Measurements from ENCODE around the gene PLIN1.

PLIN1 gene

GRCh38 chr15:89632563-89633430 is 46.4 kb downstream of the PLIN1 start:
- peaks cover 58% of the 10 kb centered on the region for H3K36me3 ChIP-seq (replicated peaks)
- DNase-seq (ENCODE audit: low spot score in 2 of 2): no peak

GRCh38 chr15:89631902-89632264 is 47.3 kb downstream of the PLIN1 start:
- no peak for DNase-seq (ENCODE audit: low spot score in 2 of 2)
- no peaks in the 10 kb centered on the region for H3K4me1 ChIP-seq
- H3K36me3 ChIP-seq (replicated peaks): peaks cover 68% of the 10 kb centered on the region
- no peaks in the 10 kb centered on the region for H3K9me3 ChIP-seq
- in situ Hi-C loops (cut with MboI; ENCODE audit: low sequenced_read_pairs): no loop called here
- no peaks in the 10 kb centered on the region for H3K27me3 ChIP-seq (ENCODE audit: low read depth)
- no peak overlapping the region for H3K4me3 ChIP-seq

More at GRCh38 chr15:89632563-89633430, 46.4 kb downstream of the PLIN1 start:
- Histone ChIP-seq H3K4me3 (no peak overlapping the region), H3K27me3 (ENCODE audit: low read depth) (no peaks in the 10 kb centered on the region), H3K9me3 (no peaks in the 10 kb centered on the region), H3K4me1 (no peaks in the 10 kb centered on the region)
- in situ Hi-C loops (cut with MboI; ENCODE audit: low sequenced_read_pairs): no loop called here

- Histone ChIP-seq H3K4me3 (no peak overlapping the region), H3K4me1 (no peaks in the 10 kb centered on the region), H3K36me3 (replicated peaks) (peaks cover 74% of the 10 kb centered on the region), H3K27me3 (ENCODE audit: low read depth) (no peaks in the 10 kb centered on the region), H3K9me3 (no peaks in the 10 kb centered on the region)
- no peak for DNase-seq (ENCODE audit: low spot score in 2 of 2)
- in situ Hi-C loops (cut with MboI; ENCODE audit: low sequenced_read_pairs): no loop called here
Measured at GRCh38 chr15:89630974-89631901, 47.9 kb downstream of the PLIN1 start.

GRCh38 chr15:89630260-89630659 is 48.9 kb downstream of the PLIN1 start:
- DNase-seq (ENCODE audit: low spot score in 2 of 2): no peak
- H3K9me3 ChIP-seq: no peaks in the 10 kb centered on the region
- in situ Hi-C loops (cut with MboI; ENCODE audit: low sequenced_read_pairs): no loop called here
- no peaks in the 10 kb centered on the region for H3K27me3 ChIP-seq (ENCODE audit: low read depth)
- no peaks in the 10 kb centered on the region for H3K4me1 ChIP-seq
- no peak overlapping the region for H3K4me3 ChIP-seq
- peaks cover 84% of the 10 kb centered on the region for H3K36me3 ChIP-seq (replicated peaks)

- in situ Hi-C loops (cut with MboI; ENCODE audit: low sequenced_read_pairs): no loop called here
- H3K4me3 ChIP-seq: no peak overlapping the region
- H3K36me3 ChIP-seq (replicated peaks): peaks cover 88% of the 10 kb centered on the region
- no peaks in the 10 kb centered on the region for H3K4me1 ChIP-seq
- no peaks in the 10 kb centered on the region for H3K9me3 ChIP-seq
- no peaks in the 10 kb centered on the region for H3K27me3 ChIP-seq (ENCODE audit: low read depth)
- no peak for DNase-seq (ENCODE audit: low spot score in 2 of 2)
Measured at GRCh38 chr15:89629829-89630228, 49.3 kb downstream of the PLIN1 start.

GRCh38 chr15:89628806-89629715 is 50.1 kb downstream of the PLIN1 start:
- in situ Hi-C loops (cut with MboI; ENCODE audit: low sequenced_read_pairs): no loop called here
- Histone ChIP-seq H3K4me1 (no peaks in the 10 kb centered on the region), H3K9me3 (no peaks in the 10 kb centered on the region), H3K27me3 (ENCODE audit: low read depth) (no peaks in the 10 kb centered on the region), H3K36me3 (replicated peaks) (peaks cover 94% of the 10 kb centered on the region), H3K4me3 (no peak overlapping the region)
- no peak for DNase-seq (ENCODE audit: low spot score in 2 of 2)

- DNase-seq (ENCODE audit: low spot score in 2 of 2): no peak
- no peak overlapping the region for H3K4me3 ChIP-seq
- H3K9me3 ChIP-seq: no peaks in the 10 kb centered on the region
- in situ Hi-C loops (cut with MboI; ENCODE audit: low sequenced_read_pairs): no loop called here
- H3K4me1 ChIP-seq: no peaks in the 10 kb centered on the region
- H3K36me3 ChIP-seq (replicated peaks): peaks cover 94% of the 10 kb centered on the region
- no peaks in the 10 kb centered on the region for H3K27me3 ChIP-seq (ENCODE audit: low read depth)
Measured at GRCh38 chr15:89628301-89628700, 50.9 kb downstream of the PLIN1 start.

- DNase-seq (ENCODE audit: low spot score in 2 of 2): no peak
- Histone ChIP-seq H3K27me3 (ENCODE audit: low read depth) (no peaks in the 10 kb centered on the region), H3K4me1 (no peaks in the 10 kb centered on the region), H3K9me3 (no peaks in the 10 kb centered on the region), H3K36me3 (replicated peaks) (peaks cover 97% of the 10 kb centered on the region), H3K4me3 (no peak overlapping the region)
- in situ Hi-C loops (cut with MboI; ENCODE audit: low sequenced_read_pairs): no loop called here
Measured at GRCh38 chr15:89627256-89627970, 51.8 kb downstream of the PLIN1 start.

GRCh38 chr15:89625716-89626115 is 53.5 kb downstream of the PLIN1 start:
- in situ Hi-C loops (cut with MboI; ENCODE audit: low sequenced_read_pairs): no loop called here
- H3K27me3 ChIP-seq (ENCODE audit: low read depth): no peaks in the 10 kb centered on the region
- H3K36me3 ChIP-seq (replicated peaks): peaks cover 96% of the 10 kb centered on the region
- no peaks in the 10 kb centered on the region for H3K9me3 ChIP-seq
- H3K4me3 ChIP-seq: no peak overlapping the region
- no peak for DNase-seq (ENCODE audit: low spot score in 2 of 2)
- no peaks in the 10 kb centered on the region for H3K4me1 ChIP-seq

- H3K36me3 ChIP-seq (replicated peaks): peaks cover 97% of the 10 kb centered on the region
- in situ Hi-C loops (cut with MboI; ENCODE audit: low sequenced_read_pairs): loop anchor here (5.0 to 25.0 kb wide), 2 partner anchors 36 to 1339 kb away; partner anchors contain the start of gene RCCD1
- no peak for DNase-seq (ENCODE audit: low spot score in 2 of 2)
- H3K4me3 ChIP-seq: no peak overlapping the region
- no peaks in the 10 kb centered on the region for H3K27me3 ChIP-seq (ENCODE audit: low read depth)
- H3K4me1 ChIP-seq: no peaks in the 10 kb centered on the region
- H3K9me3 ChIP-seq: no peaks in the 10 kb centered on the region
Measured at GRCh38 chr15:89623165-89623564, 56.0 kb downstream of the PLIN1 start.

- no peaks in the 10 kb centered on the region for H3K27me3 ChIP-seq (ENCODE audit: low read depth)
- no peaks in the 10 kb centered on the region for H3K9me3 ChIP-seq
- in situ Hi-C loops (cut with MboI; ENCODE audit: low sequenced_read_pairs): loop anchor here (5.0 to 25.0 kb wide), 2 partner anchors 34 to 1341 kb away; partner anchors contain the start of gene RCCD1
- H3K36me3 ChIP-seq (replicated peaks): peaks cover 97% of the 10 kb centered on the region
- H3K4me3 ChIP-seq: no peak overlapping the region
- DNase-seq (ENCODE audit: low spot score in 2 of 2): no peak
- H3K4me1 ChIP-seq: no peaks in the 10 kb centered on the region
Measured at GRCh38 chr15:89621547-89621946, 57.6 kb downstream of the PLIN1 start.

- in situ Hi-C loops (cut with MboI; ENCODE audit: low sequenced_read_pairs): loop anchor here (25.0 kb wide), 1 partner anchor 1346 kb away; the partner anchor contains the start of gene RCCD1
- peaks cover 4% of the 10 kb centered on the region; the same call in 1 of the 2 replicates for H3K4me1 ChIP-seq
- H3K27me3 ChIP-seq (ENCODE audit: low read depth): no peaks in the 10 kb centered on the region
- H3K4me3 ChIP-seq: no peak overlapping the region
- no peaks in the 10 kb centered on the region for H3K9me3 ChIP-seq
- peaks cover 94% of the 10 kb centered on the region for H3K36me3 ChIP-seq (replicated peaks)
- DNase-seq (ENCODE audit: low spot score in 2 of 2): no peak
Measured at GRCh38 chr15:89616228-89616627, 62.9 kb downstream of the PLIN1 start.

Data from HAP-1 (cell line).